Duodenal mucosa (tissue), 2 donors: ENCODE measurements around the gene LRRC41.

Source experiments
- H3K27ac ChIP-seq: one replicate; pipeline ENCODE4 v1.7.0; 2013; ENCODE audit warnings: low read depth, low read length
- H3K27me3 ChIP-seq, 2 donors: one replicate each; pipeline ENCODE4 v1.7.0; 2013; ENCODE audit warnings: low read length in 2 of 2, control low read depth in 1 of 2; ENCODE audit not compliant: insufficient read depth in 2 of 2, control insufficient read depth in 1 of 2
- H3K36me3 ChIP-seq, 2 donors: one replicate each; pipeline ENCODE4 v1.7.0; 2013; ENCODE audit warnings: low read length in 2 of 2, control low read depth in 1 of 2; ENCODE audit not compliant: insufficient read depth in 2 of 2, control insufficient read depth in 1 of 2
- H3K4me1 ChIP-seq, 2 donors: one replicate each; pipeline ENCODE4 v1.7.0; 2013; ENCODE audit warnings: low read length in 2 of 2, control low read depth in 1 of 2; ENCODE audit not compliant: insufficient read depth in 2 of 2, control insufficient read depth in 1 of 2
- H3K4me3 ChIP-seq, 2 donors: one replicate each; pipeline ENCODE4 v1.7.0; 2013; ENCODE audit warnings: low read length in 2 of 2, low read depth in 1 of 2
- H3K9ac ChIP-seq, 2 donors: one replicate each; pipeline ENCODE4 v1.7.0; 2013; ENCODE audit warnings: low read length in 2 of 2, low read depth in 1 of 2
- H3K9me3 ChIP-seq, 2 donors: one replicate each; pipeline ENCODE4 v1.7.0; 2013; ENCODE audit warnings: low read length in 2 of 2, control low read depth in 1 of 2; ENCODE audit not compliant: control insufficient read depth in 1 of 2

Gene LRRC41

GRCh38 chr1:46306159-46306530 lies 2.7 kb upstream of the LRRC41 start:
- H3K4me1 ChIP-seq = peaks cover 19% of the 10 kb centered on the region in 2 donors
- H3K27me3 ChIP-seq = no peaks in the 10 kb centered on the region
- no peaks in the 10 kb centered on the region for H3K9me3 ChIP-seq
- H3K27ac ChIP-seq = no peak overlapping the region
- H3K36me3 ChIP-seq = peaks cover 7 to 24% of the 10 kb centered on the region in 2 donors
- no peak overlapping the region for H3K9ac ChIP-seq
- H3K4me3 ChIP-seq = no peak overlapping the region

- H3K9me3 ChIP-seq = no peaks in the 10 kb centered on the region
- H3K27ac ChIP-seq = peak overlapping the region; percentile 94
- peaks cover 28 to 31% of the 10 kb centered on the region in 2 donors for H3K4me1 ChIP-seq
- peak overlapping the region; percentile 94 to 98 for H3K9ac ChIP-seq
- peak overlapping the region; percentile 93 for H3K4me3 ChIP-seq
- no peaks in the 10 kb centered on the region for H3K27me3 ChIP-seq
- peaks cover 0 to 7% of the 10 kb centered on the region in 2 donors for H3K36me3 ChIP-seq
Measured at GRCh38 chr1:46303872-46304326, 483 bp upstream of the LRRC41 start.

GRCh38 chr1:46302641-46303037 lies 777 bp downstream of the LRRC41 start:
- Histone ChIP-seq H3K9ac (peak overlapping the region; percentile 94 to 95), H3K36me3 (peaks cover 0 to 3% of the 10 kb centered on the region in 2 donors), H3K4me1 (peaks cover 23 to 28% of the 10 kb centered on the region in 2 donors), H3K4me3 (peak overlapping the region; percentile 93), H3K27me3 (no peaks in the 10 kb centered on the region), H3K27ac (peak overlapping the region; percentile 94), H3K9me3 (no peaks in the 10 kb centered on the region)

GRCh38 chr1:46301808-46302640 lies 1.4 kb downstream of the LRRC41 start:
- Histone ChIP-seq H3K4me3 (peak overlapping the region; percentile 93), H3K4me1 (peaks cover 18 to 25% of the 10 kb centered on the region in 2 donors), H3K9me3 (no peaks in the 10 kb centered on the region)

GRCh38 chr1:46301406-46301807 lies 2.0 kb downstream of the LRRC41 start:
- H3K4me1 ChIP-seq = peaks cover 18 to 20% of the 10 kb centered on the region in 2 donors
- peak overlapping the region; percentile 94 for H3K27ac ChIP-seq
- H3K36me3 ChIP-seq = peaks cover 11 to 15% of the 10 kb centered on the region in 2 donors

More at GRCh38 chr1:46301808-46302640, 1.4 kb downstream of the LRRC41 start:
- Histone ChIP-seq H3K27me3 (no peaks in the 10 kb centered on the region), H3K27ac (peak overlapping the region; percentile 94), H3K9ac (peak overlapping the region; percentile 94 to 95), H3K36me3 (peaks cover 5 to 9% of the 10 kb centered on the region in 2 donors)

GRCh38 chr1:46300673-46301405 lies 2.6 kb downstream of the LRRC41 start:
- H3K9me3 ChIP-seq = no peaks in the 10 kb centered on the region
- peaks cover 13 to 21% of the 10 kb centered on the region in 2 donors for H3K36me3 ChIP-seq
- peak overlapping the region; percentile 93 for H3K4me3 ChIP-seq
- peak overlapping the region; percentile 94 to 95 for H3K9ac ChIP-seq
- no peaks in the 10 kb centered on the region for H3K27me3 ChIP-seq
- H3K4me1 ChIP-seq = peaks cover 18% of the 10 kb centered on the region in 2 donors
- H3K27ac ChIP-seq = peak overlapping the region; percentile 94

More at GRCh38 chr1:46301406-46301807, 2.0 kb downstream of the LRRC41 start:
- H3K9me3 ChIP-seq = no peaks in the 10 kb centered on the region
- peak overlapping the region; percentile 93 for H3K4me3 ChIP-seq
- H3K27me3 ChIP-seq = no peaks in the 10 kb centered on the region
- peak overlapping the region; percentile 94 to 95 for H3K9ac ChIP-seq

- no peaks in the 10 kb centered on the region for H3K9me3 ChIP-seq
- no peak overlapping the region for H3K4me3 ChIP-seq
- H3K27me3 ChIP-seq = no peaks in the 10 kb centered on the region
- H3K36me3 ChIP-seq = peaks cover 17 to 43% of the 10 kb centered on the region in 2 donors
- H3K27ac ChIP-seq = no peak overlapping the region
- no peak overlapping the region for H3K9ac ChIP-seq
- peaks cover 15% of the 10 kb centered on the region in 2 donors for H3K4me1 ChIP-seq
Measured at GRCh38 chr1:46298387-46298786, 5.0 kb downstream of the LRRC41 start.

- H3K27ac ChIP-seq = no peak overlapping the region
- H3K4me3 ChIP-seq = no peak overlapping the region
- H3K36me3 ChIP-seq = peaks cover 17 to 47% of the 10 kb centered on the region in 2 donors
Measured at GRCh38 chr1:46295306-46295705, 8.1 kb downstream of the LRRC41 start.

GRCh38 chr1:46289976-46290375 lies 13.4 kb downstream of the LRRC41 start:
- H3K4me1 ChIP-seq = no peaks in the 10 kb centered on the region
- no peak overlapping the region for H3K27ac ChIP-seq
- no peak overlapping the region for H3K9ac ChIP-seq
- no peaks in the 10 kb centered on the region for H3K27me3 ChIP-seq
- H3K9me3 ChIP-seq = no peaks in the 10 kb centered on the region
- H3K4me3 ChIP-seq = no peak overlapping the region
- H3K36me3 ChIP-seq = peaks cover 16 to 40% of the 10 kb centered on the region in 2 donors

More at GRCh38 chr1:46295306-46295705, 8.1 kb downstream of the LRRC41 start:
- H3K27me3 ChIP-seq = no peaks in the 10 kb centered on the region
- H3K4me1 ChIP-seq = peaks cover under 1 to 3% of the 10 kb centered on the region in 2 donors
- H3K9me3 ChIP-seq = no peaks in the 10 kb centered on the region
- no peak overlapping the region for H3K9ac ChIP-seq

- Histone ChIP-seq H3K27ac (no peak overlapping the region), H3K4me1 (no peaks in the 10 kb centered on the region), H3K9ac (no peak overlapping the region), H3K9me3 (no peaks in the 10 kb centered on the region), H3K36me3 (peaks cover 18 to 39% of the 10 kb centered on the region in 2 donors), H3K4me3 (no peak overlapping the region), H3K27me3 (no peaks in the 10 kb centered on the region)
Measured at GRCh38 chr1:46289134-46289494, 14.3 kb downstream of the LRRC41 start.
